Anterior cingulate cortex (tissue), 58 donors: ENCODE measurements around the gene MX2.
"Not testable (repeated sequence)": the region's sequence is repeated elsewhere in the genome, so short reads cannot be mapped to it uniquely, and the experiment has no call there.

ENCODE experiments used
- DNase-seq, 58 donors: peaks; one replicate each; lab custom pipeline; 2025; lab: John Stamatoyannopoulos, UW

Gene MX2

GRCh38 chr21:41410361-41410760 is 48.5 kb downstream of the MX2 start:
- no peak for DNase-seq

- DNase-seq: no peak
These were observed 49.1 kb downstream of the MX2 start for GRCh38 chr21:41410767-41411448.

- DNase-seq: no peak
These were observed 49.7 kb downstream of the MX2 start for GRCh38 chr21:41411449-41412089.

GRCh38 chr21:41417505-41417904 is 55.7 kb downstream of the MX2 start:
- DNase-seq: not testable (repeated sequence)

- no peak for DNase-seq
These were observed 56.6 kb downstream of the MX2 start for GRCh38 chr21:41418393-41418792.

- no peak for DNase-seq
These were observed 57.3 kb downstream of the MX2 start for GRCh38 chr21:41418956-41419680.

DNA sequence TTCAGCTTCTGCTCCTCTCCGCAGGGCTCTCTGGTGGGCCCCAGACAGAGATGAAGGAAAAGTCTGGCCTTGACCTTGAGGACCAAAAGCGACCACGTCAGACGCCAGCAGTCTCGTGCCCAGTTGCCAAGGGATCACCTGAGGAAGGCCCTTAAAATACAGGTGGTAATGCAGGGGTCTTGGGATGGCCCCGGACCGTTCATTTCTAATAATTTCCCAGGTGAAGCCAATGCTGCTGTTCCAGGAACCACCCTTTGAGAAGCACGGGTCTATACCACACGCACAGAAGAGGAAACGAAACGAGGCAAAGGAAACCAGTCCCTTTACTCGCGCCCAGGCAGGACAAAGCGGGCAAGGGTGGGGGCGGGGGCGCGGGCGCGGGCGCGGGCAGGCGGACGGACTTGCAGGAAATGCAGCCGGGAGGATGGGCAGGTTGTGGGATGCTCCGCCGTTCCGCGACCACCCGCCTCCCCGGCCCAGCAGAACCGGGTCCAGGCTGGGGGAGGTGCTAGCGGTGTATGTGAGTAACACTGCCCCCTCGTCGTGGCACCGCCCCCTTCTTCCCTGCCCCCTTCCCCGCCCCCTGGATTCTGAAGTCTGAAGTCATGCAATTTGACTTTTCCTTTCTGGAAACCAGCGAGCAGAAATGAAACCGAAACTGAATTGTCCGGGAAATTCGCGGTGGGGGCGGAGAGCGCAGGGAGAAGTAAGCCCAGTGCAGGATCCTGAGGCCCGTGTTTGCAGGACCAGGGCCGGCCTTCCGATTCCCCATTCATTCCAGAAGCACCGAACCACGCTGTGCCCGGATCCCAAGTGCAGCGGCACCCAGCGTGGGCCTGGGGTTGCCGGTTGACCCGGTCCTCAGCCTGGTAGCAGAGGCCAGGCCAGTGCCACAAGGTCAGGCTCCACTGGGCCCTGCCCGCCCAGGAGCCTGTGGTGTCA is 58.4 kb downstream of the MX2 start:
- DNase-seq: peak in 54 of 58 donors; percentile 4 to 89 (median 55)

- DNase-seq: not testable (repeated sequence)
These were observed 59.2 kb downstream of the MX2 start for GRCh38 chr21:41420998-41421397.

- no peak for DNase-seq
These were observed 60.9 kb downstream of the MX2 start for GRCh38 chr21:41422546-41423304.

GRCh38 chr21:41423305-41423636 is 61.4 kb downstream of the MX2 start:
- DNase-seq: not testable (repeated sequence)

DNA sequence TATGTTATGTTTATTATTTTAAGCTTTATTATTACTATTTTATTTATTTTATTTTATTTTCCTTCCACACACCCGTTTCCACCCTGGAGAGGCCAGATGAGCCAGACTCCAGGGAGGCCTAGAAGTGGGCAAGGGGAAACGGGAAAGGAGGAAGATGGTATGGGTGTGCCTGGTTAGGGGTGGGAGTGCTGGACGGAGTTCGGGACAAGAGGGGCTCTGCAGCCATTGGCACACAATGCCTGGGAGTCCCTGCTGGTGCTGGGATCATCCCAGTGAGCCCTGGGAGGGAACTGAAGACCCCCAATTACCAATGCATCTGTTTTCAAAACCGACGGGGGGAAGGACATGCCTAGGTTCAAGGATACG is 63.7 kb downstream of the MX2 start:
- no peak for DNase-seq

DNA sequence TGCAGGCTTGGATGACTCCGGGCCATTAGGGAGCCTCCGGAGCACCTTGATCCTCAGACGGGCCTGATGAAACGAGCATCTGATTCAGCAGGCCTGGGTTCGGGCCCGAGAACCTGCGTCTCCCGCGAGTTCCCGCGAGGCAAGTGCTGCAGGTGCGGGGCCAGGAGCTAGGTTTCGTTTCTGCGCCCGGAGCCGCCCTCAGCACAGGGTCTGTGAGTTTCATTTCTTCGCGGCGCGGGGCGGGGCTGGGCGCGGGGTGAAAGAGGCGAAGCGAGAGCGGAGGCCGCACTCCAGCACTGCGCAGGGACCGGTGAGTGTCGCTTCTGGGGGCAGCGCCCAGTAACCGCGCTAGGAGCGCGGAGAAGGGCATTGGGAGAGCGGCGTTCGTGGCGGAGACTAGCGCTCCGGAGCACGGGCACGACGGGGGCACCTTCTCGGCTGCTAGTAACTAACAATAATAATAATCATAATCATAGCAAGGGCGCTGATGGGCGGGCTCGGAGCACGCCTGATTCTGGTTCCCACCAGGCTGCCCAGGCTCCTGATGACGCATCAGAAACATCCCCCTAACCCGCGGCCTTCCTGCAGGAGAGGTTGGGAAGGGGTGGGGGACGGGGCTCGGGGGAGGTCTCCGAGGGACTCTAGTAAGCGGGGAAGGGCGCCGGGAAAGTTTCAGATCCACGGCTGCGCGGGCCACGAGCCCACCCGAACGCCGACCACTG is 64.3 kb downstream of the MX2 start, which contains the start of gene MX1:
MX1 (plus strand) TSS at position 286 of the 722 bp plus-strand sequence. CDS start 5,832 bp downstream, outside the sequence.
- peak in 37 of 58 donors; percentile 3 to 52 (median 20) for DNase-seq

GRCh38 chr21:41426676-41427404 is 65.0 kb downstream of the MX2 start:
- DNase-seq: no peak

- no peak for DNase-seq
These were observed 65.7 kb downstream of the MX2 start for GRCh38 chr21:41427556-41427955.

- no peak for DNase-seq
These were observed 66.5 kb downstream of the MX2 start for GRCh38 chr21:41428311-41428710.

GRCh38 chr21:41428847-41429246 is 67.0 kb downstream of the MX2 start:
- DNase-seq: no peak

DNA sequence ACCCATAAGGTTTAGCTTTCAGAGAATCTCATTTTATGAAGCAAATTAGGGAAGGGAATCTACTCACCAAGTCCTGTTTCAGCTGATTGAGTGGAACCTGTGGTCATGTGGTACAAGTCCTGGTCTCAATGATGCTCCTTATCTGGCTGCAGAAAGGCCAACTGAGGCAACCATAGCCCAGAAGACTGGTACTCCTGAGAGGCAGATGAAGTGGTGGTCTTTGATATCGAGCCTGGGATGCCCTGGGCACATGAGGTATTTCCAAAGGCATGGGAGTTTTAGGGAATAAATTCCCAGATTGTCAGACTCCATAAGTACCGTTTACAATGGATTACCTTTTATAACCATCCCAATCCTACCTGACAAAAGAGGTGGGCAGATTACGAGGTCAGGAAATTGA is 67.5 kb downstream of the MX2 start:
- no peak for DNase-seq

DNA sequence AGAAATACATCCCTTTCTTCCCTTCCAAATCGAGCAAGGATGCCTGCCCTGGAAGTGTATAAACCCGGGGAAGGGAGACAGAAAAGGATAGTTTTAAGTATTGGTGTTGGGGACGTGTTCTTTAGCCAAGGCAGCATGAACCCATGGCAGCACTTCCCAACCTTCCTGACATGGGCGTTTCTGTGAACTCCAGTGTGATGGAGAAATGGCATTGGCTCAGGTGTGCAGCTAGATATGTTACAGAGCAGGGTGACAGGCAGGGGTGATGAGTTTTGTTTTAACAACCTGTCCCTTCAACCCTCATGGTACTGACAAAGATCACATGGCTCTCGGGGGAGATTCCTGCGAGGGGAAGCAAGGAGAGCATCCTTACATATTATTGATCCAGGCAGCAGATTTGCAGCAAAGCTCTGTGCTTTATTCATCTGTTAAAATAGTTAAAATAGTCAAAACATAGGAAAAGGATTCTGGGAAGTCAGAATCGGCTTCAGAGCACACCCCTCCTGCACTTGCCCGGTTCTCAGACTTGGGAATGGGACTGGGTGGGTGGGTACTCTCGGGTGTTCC is 68.2 kb downstream of the MX2 start:
- DNase-seq: no peak
